Measurements from ENCODE around the gene LTBR. TPM values are rescaled to one million over a fixed set of nuclear protein-coding genes. Genes with fewer than 3 reads are reported as not detected.

Gene LTBR
- total RNA-seq, 2 donors from 2014 or later: 8.4 to 9.1 TPM

DNA sequence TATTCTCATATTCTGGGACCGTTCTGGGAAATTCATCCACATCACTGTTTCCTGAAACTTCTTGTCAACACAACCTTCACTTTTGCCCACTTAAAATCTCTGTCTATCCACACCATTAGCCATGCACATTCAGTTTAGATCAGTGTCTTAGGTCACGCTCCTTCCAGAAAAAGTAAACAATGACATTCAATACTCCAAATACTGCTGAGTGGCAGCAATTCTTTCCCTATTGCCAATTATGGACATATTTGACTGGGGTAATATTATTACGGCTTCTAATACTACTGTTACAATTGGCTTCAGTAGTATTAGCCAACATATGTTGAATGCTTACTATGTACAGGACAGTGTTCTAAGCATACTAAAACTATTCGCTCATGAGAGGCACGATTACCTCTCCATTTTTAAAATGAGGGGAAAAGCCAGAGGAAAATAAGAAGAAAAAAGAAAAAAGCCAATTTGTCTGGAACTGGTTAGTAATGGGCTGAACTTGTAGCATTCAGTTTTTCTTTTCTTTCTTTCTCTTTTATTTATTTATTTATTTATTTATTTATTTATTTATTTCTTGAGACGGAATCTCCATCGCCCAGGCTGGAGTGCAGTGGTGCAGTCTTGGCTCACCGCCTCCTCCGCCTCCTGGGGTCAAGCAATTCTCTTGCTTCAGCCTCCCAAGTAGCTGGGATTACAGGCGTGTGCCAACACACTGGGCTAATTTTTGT lies 23.4 kb downstream of the LTBR start:
- no peak overlapping the region for H3K27ac ChIP-seq (ENCODE audit: low read depth, low read length)
- no peaks in the 10 kb centered on the region for H3K9me3 ChIP-seq (ENCODE audit: control insufficient read depth, low read length)
- H3K27me3 Mint-ChIP-seq (ENCODE audit: insufficient read depth): no peaks in the 10 kb centered on the region
- no peaks in the 10 kb centered on the region for H3K36me3 ChIP-seq (ENCODE audit: control insufficient read depth, insufficient read depth, low read length)
- no peak for TF ChIP-seq CTCF (conservative IDR thresholded peaks at IDR 0.05)
- H3K36me3 Mint-ChIP-seq (ENCODE audit: low read depth): no peaks in the 10 kb centered on the region
- no peak overlapping the region for H3K4me3 ChIP-seq (ENCODE audit: low read length)
- no peaks in the 10 kb centered on the region for H3K9me3 Mint-ChIP-seq
- H3K9ac ChIP-seq (ENCODE audit: extremely low read depth, low read length, poor library complexity, severe bottlenecking): no peak overlapping the region
- no peaks in the 10 kb centered on the region for H3K27me3 ChIP-seq (ENCODE audit: control insufficient read depth, insufficient read depth, low read length, poor library complexity, severe bottlenecking)
- no peak overlapping the region for H3K27ac Mint-ChIP-seq
- 93 to 95% methylated on average over 6 to 10 of the region's 10 CpGs for WGBS, 2 experiments (ENCODE audit: insufficient coverage in 1 of 2, insufficient read length in 1 of 2)
- no peak for DNase-seq
- H3K4me3 Mint-ChIP-seq: no peak overlapping the region
- no peaks in the 10 kb centered on the region for H3K4me1 Mint-ChIP-seq
- H3K4me1 ChIP-seq (ENCODE audit: control insufficient read depth, insufficient read depth, low read length): no peaks in the 10 kb centered on the region

DNA sequence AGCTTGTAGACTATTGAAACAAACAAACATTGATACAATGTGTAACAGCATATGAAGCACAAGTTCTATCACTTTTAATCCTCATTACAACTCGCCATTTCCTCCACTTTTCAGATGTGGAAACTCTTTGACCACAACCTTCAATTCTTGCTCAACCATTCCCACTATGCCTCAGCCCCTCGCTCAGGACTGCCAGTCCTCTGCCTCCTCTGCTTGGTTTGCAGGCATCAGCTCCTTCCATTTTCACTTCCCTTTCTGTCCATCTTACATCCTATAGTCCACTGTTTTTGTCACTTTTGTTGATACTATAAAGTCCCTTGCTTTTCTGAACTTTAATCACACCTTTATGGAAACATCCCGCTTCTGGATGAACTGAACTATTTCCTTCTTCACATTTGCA lies 32.6 kb downstream of the LTBR start:
- H3K27ac ChIP-seq (ENCODE audit: low read depth, low read length): no peak overlapping the region
- no peak overlapping the region for H3K4me3 ChIP-seq (ENCODE audit: low read length)
- DNase-seq: no peak
- no peaks in the 10 kb centered on the region for H3K9me3 ChIP-seq (ENCODE audit: control insufficient read depth, low read length)
- H3K27me3 ChIP-seq (ENCODE audit: control insufficient read depth, insufficient read depth, low read length, poor library complexity, severe bottlenecking): no peaks in the 10 kb centered on the region
- Mint-ChIP-seq H3K36me3 (ENCODE audit: low read depth) (no peaks in the 10 kb centered on the region), H3K4me1 (no peaks in the 10 kb centered on the region), H3K4me3 (no peak overlapping the region), H3K27ac (no peak overlapping the region), H3K9me3 (no peaks in the 10 kb centered on the region), H3K27me3 (ENCODE audit: insufficient read depth) (peaks cover 3% of the 10 kb centered on the region)
- no peaks in the 10 kb centered on the region for H3K36me3 ChIP-seq (ENCODE audit: control insufficient read depth, insufficient read depth, low read length)
- 87 to 88% methylated on average over 3 of the region's 3 CpGs for WGBS, 2 experiments (ENCODE audit: insufficient coverage in 1 of 2, insufficient read length in 1 of 2)
- no peak overlapping the region for H3K9ac ChIP-seq (ENCODE audit: extremely low read depth, low read length, poor library complexity, severe bottlenecking)
- H3K4me1 ChIP-seq (ENCODE audit: control insufficient read depth, insufficient read depth, low read length): no peaks in the 10 kb centered on the region
- no peak for TF ChIP-seq CTCF (conservative IDR thresholded peaks at IDR 0.05)

- DNase-seq: no peak
- no peak for TF ChIP-seq CTCF (conservative IDR thresholded peaks at IDR 0.05)
- peaks cover 3% of the 10 kb centered on the region for H3K27me3 Mint-ChIP-seq (ENCODE audit: insufficient read depth)
- Histone ChIP-seq H3K9me3 (ENCODE audit: control insufficient read depth, low read length) (no peaks in the 10 kb centered on the region), H3K4me1 (ENCODE audit: control insufficient read depth, insufficient read depth, low read length) (no peaks in the 10 kb centered on the region), H3K27me3 (ENCODE audit: control insufficient read depth, insufficient read depth, low read length, poor library complexity, severe bottlenecking) (no peaks in the 10 kb centered on the region), H3K9ac (ENCODE audit: extremely low read depth, low read length, poor library complexity, severe bottlenecking) (no peak overlapping the region), H3K4me3 (ENCODE audit: low read length) (no peak overlapping the region), H3K36me3 (ENCODE audit: control insufficient read depth, insufficient read depth, low read length) (no peaks in the 10 kb centered on the region), H3K27ac (ENCODE audit: low read depth, low read length) (no peak overlapping the region)
- H3K36me3 Mint-ChIP-seq (ENCODE audit: low read depth): no peaks in the 10 kb centered on the region
- no peaks in the 10 kb centered on the region for H3K9me3 Mint-ChIP-seq
- H3K4me1 Mint-ChIP-seq: no peaks in the 10 kb centered on the region
- 67 to 79% methylated on average over 3 to 6 of the region's 6 CpGs for WGBS, 2 experiments (ENCODE audit: insufficient coverage in 1 of 2, insufficient read length in 1 of 2)
- no peak overlapping the region for H3K27ac Mint-ChIP-seq
- no peak overlapping the region for H3K4me3 Mint-ChIP-seq
Measured at GRCh38 chr12:6418796-6419195, 34.8 kb downstream of the LTBR start.
